Dendritic cell treated with granulocyte-macrophage colony-stimulating factor and Interleukin-4, amounts not matched to agents 40 ng/mL and 50 ng/mL, for 4 days (primary cell): ENCODE data around the gene DDOST.
A peak's percentile ranks its signal among the peaks of the same experiment; 100 is the strongest.

ENCODE experiments used
- H3K27ac Mint-ChIP-seq: one replicate; pipeline ENCODE4 v1.8.0; 2022; ENCODE audit warnings: mild to moderate bottlenecking, mixed read lengths
- H3K27me3 Mint-ChIP-seq: one replicate; pipeline ENCODE4 v1.8.0; 2022; ENCODE audit warnings: mild to moderate bottlenecking, mixed read lengths
- H3K36me3 Mint-ChIP-seq: one replicate; pipeline ENCODE4 v1.8.0; 2022; ENCODE audit warnings: low read depth, mixed read lengths
- H3K4me1 Mint-ChIP-seq: one replicate; pipeline ENCODE4 v1.8.0; 2022; ENCODE audit warnings: low read depth, mixed read lengths
- H3K4me3 Mint-ChIP-seq: one replicate; pipeline ENCODE4 v1.8.0; 2022; ENCODE audit warnings: mild to moderate bottlenecking, moderate library complexity, mixed read lengths
- H3K9me3 Mint-ChIP-seq: one replicate; pipeline ENCODE4 v1.8.0; 2022; ENCODE audit warnings: mixed read lengths
- intact Hi-C: fragments of 100-400 bp; cut with micrococcal nuclease; formaldehyde crosslinking; loops from one replicate; pipeline ENCODE4 v1.15.0; 2022

DDOST gene

DNA sequence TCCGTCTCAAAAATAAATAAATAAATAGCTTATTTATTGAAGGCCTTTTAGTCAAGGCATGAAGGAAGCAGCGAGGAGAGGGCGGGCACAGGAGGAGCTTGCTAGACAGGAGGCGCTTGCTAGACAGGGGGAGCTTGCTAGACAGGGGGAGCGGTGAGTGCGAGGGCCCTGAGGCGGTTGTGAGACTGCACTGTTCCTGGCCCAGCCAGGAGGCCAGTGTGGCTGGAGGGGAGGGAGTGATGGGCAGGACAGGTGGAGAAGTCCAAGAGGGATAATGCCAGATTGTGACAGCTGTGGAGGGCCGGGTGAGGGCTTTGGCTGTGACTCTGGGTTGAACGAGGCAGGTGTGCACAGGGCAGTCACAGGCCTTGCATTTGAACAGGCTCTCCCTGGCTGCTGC, 38.4 kb upstream of the DDOST start:
- H3K27ac Mint-ChIP-seq: no peak overlapping the region
- no peak overlapping the region for H3K4me3 Mint-ChIP-seq
- H3K27me3 Mint-ChIP-seq: peaks cover 9% of the 10 kb centered on the region
- peaks cover 19% of the 10 kb centered on the region for H3K4me1 Mint-ChIP-seq
- intact Hi-C loops: loop anchor here (10.0 kb wide), 1 partner anchor 495 kb away; no protein-coding TSS in a partner anchor
- H3K9me3 Mint-ChIP-seq: no peaks in the 10 kb centered on the region
- no peaks in the 10 kb centered on the region for H3K36me3 Mint-ChIP-seq

DNA sequence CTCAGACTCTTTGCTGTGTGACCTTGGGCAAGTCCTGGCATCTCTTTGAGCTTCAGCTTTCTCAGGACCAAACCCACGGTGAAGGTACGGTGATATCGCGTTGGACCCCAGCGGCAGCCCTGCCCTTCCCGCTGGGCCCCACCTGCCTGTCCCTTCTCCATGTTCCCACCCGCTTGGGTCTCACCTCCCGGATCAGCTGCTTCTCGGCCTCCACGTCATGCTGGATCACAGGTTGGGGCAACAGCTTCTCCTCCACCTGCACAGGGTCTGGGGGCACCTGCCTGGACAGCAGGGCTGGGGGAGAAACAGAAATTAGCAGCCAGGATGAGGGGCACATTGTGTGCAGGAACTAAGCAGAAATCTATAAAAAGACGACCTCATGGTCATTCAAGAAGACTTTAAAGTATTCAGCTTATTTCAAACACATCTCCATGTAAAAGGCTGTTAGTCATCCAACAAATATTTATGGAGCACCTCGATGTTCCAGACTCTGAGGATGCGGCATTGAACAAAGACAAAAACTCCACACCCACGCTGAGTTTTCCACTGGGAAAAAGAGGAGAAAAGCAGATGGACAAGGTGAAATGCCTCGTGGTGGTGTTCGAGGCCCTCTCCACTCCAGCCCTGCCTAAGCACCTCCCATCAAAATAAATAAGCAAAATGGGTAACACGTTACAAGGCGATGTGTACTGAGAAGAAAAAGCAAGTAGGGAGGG, 37.2 kb upstream of the DDOST start:
- Mint-ChIP-seq H3K27me3 (peaks cover 9% of the 10 kb centered on the region), H3K4me1 (peaks cover 19% of the 10 kb centered on the region), H3K36me3 (no peaks in the 10 kb centered on the region), H3K27ac (no peak overlapping the region), H3K4me3 (no peak overlapping the region), H3K9me3 (no peaks in the 10 kb centered on the region)
- intact Hi-C loops: loop anchor here (10.0 kb wide), 1 partner anchor 496 kb away; no protein-coding TSS in a partner anchor

DNA sequence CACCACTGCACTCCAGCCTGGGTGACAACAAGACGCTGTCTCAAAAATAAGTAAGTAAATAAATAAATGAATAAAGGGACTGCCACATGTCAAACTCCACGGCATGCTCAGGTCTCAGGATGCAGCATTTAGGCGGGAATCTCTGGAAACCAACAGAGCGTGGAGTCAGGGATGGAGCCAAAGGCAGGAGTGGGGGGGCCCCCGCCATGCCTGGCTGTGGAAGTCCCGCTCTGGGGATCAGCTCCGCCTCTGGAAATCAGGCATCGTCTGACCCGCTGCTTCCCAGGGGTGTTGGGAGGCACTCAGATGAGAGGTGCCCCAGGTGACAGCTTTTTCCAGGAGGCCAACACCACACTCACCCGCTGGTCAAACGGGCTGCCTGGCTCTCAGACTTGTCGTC, 36.4 kb upstream of the DDOST start:
- peaks cover 7% of the 10 kb centered on the region for H3K27me3 Mint-ChIP-seq
- H3K27ac Mint-ChIP-seq: no peak overlapping the region
- intact Hi-C loops: loop anchor here (2.0 to 10.0 kb wide), 2 partner anchors 35 to 497 kb away; partner anchors contain the start of gene SH2D5
- no peaks in the 10 kb centered on the region for H3K9me3 Mint-ChIP-seq
- no peaks in the 10 kb centered on the region for H3K36me3 Mint-ChIP-seq
- no peak overlapping the region for H3K4me3 Mint-ChIP-seq
- peaks cover 19% of the 10 kb centered on the region for H3K4me1 Mint-ChIP-seq

DNA sequence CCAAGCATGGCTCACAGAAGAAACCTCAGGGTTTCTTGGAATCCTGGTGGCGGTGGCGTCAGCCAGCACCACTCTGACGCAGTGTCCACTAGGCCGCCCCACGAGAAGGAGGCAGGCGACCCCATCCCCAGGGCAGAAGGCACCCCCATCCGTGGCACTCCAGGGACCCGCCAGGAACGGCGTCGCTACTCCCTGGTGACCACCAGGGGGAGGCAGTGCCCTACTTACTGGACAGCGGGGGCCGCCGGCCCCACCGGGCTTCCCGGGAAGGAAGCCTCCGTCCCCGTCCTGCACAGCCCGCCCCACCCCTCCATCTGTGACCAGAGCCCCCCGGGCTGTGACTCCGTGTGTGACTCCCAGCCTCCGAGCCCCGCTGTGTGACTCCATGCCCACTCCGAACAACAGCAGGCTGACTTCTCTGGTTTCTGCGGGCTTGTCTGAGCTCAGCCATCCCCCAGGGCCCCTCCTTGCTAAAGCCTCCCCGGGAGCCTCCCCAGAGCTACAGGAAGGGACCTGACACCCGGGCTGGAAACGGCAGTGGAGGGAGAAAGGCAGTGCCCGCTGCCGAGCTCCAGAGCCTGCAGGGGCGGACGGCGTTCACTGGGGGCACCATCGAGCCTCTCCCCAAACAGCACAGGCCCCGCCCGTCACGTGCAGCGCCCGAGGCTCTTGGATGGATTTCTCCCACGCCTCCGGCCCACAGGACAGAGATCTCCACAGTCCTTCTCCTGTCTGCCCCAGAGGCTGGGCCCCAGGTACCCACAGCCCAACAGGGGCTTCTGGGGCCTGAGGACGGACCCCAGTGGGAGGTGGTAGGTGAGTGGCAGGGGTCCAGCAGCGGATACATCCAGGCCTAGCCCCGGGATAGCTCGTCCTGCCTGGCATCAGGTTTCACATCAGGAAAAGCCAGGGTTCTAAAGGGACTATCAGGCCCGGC, 35.5 kb upstream of the DDOST start:
- H3K9me3 Mint-ChIP-seq: no peaks in the 10 kb centered on the region
- H3K27me3 Mint-ChIP-seq: peaks cover 7% of the 10 kb centered on the region
- H3K4me1 Mint-ChIP-seq: peaks cover 26% of the 10 kb centered on the region
- H3K27ac Mint-ChIP-seq: peak overlapping the region; percentile 87
- H3K36me3 Mint-ChIP-seq: no peaks in the 10 kb centered on the region
- H3K4me3 Mint-ChIP-seq: peak overlapping the region; percentile 82
- intact Hi-C loops: loop anchor here (2.0 to 10.0 kb wide), 2 partner anchors 36 to 498 kb away; partner anchors contain the start of gene SH2D5

DNA sequence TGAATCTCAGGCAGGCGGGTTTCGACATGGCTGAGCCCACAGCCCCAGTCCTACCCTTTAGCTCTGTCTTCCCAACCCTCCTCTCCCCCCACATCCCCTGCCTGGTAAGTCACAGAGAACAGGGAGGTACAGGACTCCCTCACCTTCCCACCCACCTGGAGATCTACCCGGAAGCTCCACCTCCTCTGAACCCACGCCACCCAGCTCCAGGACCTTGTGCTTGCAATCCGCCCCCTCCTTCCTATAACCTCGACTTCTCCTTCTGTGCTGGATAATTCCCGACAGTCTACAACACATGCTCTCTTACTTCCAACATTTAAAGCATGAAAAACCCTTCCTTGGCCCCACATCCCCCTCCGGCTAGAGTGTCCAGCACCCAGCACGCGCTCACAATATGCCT, 34.3 kb upstream of the DDOST start:
- H3K4me1 Mint-ChIP-seq: peaks cover 26% of the 10 kb centered on the region
- no peaks in the 10 kb centered on the region for H3K9me3 Mint-ChIP-seq
- no peaks in the 10 kb centered on the region for H3K36me3 Mint-ChIP-seq
- H3K27me3 Mint-ChIP-seq: peaks cover 7% of the 10 kb centered on the region
- intact Hi-C loops: loop anchor here (10.0 kb wide), 1 partner anchor 499 kb away; no protein-coding TSS in a partner anchor
- H3K27ac Mint-ChIP-seq: no peak overlapping the region
- H3K4me3 Mint-ChIP-seq: no peak overlapping the region

DNA sequence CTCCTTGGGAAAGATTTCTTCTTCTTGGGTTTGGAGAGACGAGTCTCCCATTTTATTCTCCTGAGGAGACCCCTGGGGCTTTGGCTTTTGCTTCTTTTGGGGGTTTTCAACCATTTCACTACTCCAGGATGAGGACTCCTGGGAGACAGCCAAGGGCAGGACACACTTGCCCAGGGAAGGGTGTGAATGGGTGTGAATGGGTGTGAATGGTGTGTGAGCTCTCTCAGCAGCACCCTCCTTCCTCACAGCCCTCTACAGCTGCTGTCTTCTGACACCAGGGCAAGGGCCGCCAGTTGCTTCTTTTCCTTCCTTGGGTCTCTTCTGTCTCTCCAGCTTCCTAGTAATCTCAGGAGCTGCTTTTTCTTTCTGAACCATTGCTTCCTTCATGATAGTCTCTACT, 32.5 kb upstream of the DDOST start:
- intact Hi-C loops: loop anchor here (10.0 kb wide), 1 partner anchor 501 kb away; no protein-coding TSS in a partner anchor
- peaks cover 7% of the 10 kb centered on the region for H3K27me3 Mint-ChIP-seq
- H3K4me3 Mint-ChIP-seq: no peak overlapping the region
- peaks cover 26% of the 10 kb centered on the region for H3K4me1 Mint-ChIP-seq
- no peak overlapping the region for H3K27ac Mint-ChIP-seq
- H3K36me3 Mint-ChIP-seq: no peaks in the 10 kb centered on the region
- H3K9me3 Mint-ChIP-seq: no peaks in the 10 kb centered on the region

DNA sequence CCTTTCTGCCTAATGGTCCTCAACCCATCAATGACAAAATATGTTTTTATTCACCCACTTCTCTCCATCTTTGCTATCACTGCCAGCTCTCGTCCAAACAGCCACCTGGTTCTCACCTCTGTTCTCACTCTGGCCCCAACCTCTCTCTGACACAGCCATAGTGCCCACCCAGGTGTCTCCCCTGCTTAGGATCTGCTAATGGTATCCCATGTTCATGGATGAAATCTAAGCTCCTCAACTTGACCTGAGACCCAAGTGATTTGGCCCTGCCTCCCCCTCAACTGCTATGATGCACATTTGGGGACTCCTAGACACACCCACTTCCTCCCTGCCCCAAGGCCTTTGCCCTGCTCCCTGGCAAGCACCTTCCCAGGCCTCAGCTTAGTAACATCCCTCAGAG, 30.7 kb upstream of the DDOST start:
- no peak overlapping the region for H3K27ac Mint-ChIP-seq
- H3K27me3 Mint-ChIP-seq: peaks cover 4% of the 10 kb centered on the region
- no peak overlapping the region for H3K4me3 Mint-ChIP-seq
- intact Hi-C loops: loop anchor here (10.0 kb wide), 1 partner anchor 503 kb away; no protein-coding TSS in a partner anchor
- peaks cover 26% of the 10 kb centered on the region for H3K4me1 Mint-ChIP-seq
- H3K36me3 Mint-ChIP-seq: no peaks in the 10 kb centered on the region
- H3K9me3 Mint-ChIP-seq: no peaks in the 10 kb centered on the region

DNA sequence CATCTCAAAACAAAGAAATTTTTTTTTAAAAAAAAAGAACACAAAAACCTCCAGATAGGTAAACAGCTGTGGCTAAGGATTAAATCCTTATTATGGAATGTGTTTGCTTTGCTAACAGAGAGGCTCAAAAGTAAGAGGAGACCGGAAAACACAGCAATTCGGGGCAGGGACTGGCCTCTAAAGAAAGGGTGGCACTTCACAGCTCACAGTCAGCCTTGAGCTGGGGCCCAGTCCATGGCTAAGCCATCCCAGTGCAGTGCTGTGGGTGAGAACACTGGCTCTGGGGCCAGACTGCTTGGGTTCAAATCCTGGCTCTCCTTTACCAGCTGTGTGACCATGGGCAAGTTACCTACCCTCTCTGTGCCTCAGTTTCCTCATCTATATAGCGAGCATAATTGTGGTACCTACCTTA, 28.5 kb upstream of the DDOST start:
- Mint-ChIP-seq H3K4me1 (peaks cover 31% of the 10 kb centered on the region), H3K27ac (no peak overlapping the region), H3K27me3 (no peaks in the 10 kb centered on the region), H3K4me3 (no peak overlapping the region), H3K36me3 (no peaks in the 10 kb centered on the region), H3K9me3 (no peaks in the 10 kb centered on the region)
- intact Hi-C loops: loop anchor here (10.0 kb wide), 1 partner anchor 505 kb away; no protein-coding TSS in a partner anchor

DNA sequence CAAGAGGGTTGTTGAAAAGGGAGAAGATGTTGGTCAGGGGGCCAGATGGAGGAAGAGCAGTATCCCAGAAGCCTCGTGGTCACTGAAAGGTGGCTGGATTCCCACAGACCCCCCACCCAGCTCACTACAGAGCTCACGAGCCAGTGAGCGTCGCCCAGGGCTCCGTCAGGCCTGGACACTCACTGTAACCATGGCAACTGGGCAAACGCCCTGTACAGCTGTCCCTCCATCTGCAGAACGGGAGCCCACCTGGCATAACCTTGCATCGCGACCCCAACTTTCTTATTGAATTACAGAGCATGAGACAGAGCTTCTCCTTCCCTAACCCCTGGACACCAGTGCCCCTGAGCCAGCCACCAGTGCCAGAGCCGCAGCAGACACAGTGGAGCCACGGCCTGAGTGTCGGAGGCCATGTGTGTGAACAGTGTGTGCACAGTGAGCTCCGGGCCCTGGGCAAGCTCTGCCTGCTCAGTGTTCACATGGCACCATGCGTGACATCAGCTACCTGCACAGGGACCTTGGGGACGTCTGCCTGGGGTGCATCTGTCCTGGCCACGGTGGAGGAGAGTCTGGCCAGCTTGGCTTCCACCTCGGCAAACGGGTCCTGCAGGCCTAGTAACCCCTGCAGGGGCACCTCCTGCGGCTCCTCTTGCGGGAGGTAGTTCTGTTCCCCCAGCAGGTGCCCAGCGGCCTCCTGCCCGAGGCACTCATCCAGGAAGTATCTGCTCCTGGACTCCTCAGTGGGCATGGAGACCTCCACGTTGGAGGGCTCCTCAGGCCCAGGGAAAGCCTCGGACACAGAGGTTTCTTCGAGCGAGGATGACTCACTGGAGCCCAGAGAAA, 25.9 kb upstream of the DDOST start:
- no peaks in the 10 kb centered on the region for H3K9me3 Mint-ChIP-seq
- no peak overlapping the region for H3K27ac Mint-ChIP-seq
- H3K27me3 Mint-ChIP-seq: no peaks in the 10 kb centered on the region
- H3K4me1 Mint-ChIP-seq: peaks cover 48% of the 10 kb centered on the region
- H3K4me3 Mint-ChIP-seq: no peak overlapping the region
- intact Hi-C loops: no loop called here
- H3K36me3 Mint-ChIP-seq: no peaks in the 10 kb centered on the region

DNA sequence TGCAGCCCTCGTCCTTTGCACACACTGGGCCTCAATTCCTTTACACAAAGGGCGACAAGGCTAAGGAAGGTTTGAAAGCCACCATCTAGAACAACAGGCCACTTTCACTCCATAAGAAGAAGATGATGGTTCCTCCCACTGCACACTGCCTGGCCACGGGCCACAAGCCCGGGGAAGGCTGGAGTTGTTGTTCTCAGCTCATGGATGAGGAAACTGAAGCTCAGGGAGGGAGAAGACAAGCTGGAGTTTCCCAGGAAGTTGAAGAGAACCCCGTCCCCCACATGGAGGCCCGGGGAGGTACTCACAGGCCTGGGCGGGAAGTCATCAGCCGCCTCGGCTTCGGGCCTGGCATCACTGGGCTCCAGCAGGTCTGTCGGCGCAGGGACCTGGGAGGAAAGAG, 24.6 kb upstream of the DDOST start:
- H3K4me1 Mint-ChIP-seq: peaks cover 53% of the 10 kb centered on the region
- peak overlapping the region; percentile 78 for H3K27ac Mint-ChIP-seq
- H3K27me3 Mint-ChIP-seq: no peaks in the 10 kb centered on the region
- intact Hi-C loops: no loop called here
- H3K9me3 Mint-ChIP-seq: no peaks in the 10 kb centered on the region
- H3K4me3 Mint-ChIP-seq: no peak overlapping the region
- H3K36me3 Mint-ChIP-seq: no peaks in the 10 kb centered on the region

DNA sequence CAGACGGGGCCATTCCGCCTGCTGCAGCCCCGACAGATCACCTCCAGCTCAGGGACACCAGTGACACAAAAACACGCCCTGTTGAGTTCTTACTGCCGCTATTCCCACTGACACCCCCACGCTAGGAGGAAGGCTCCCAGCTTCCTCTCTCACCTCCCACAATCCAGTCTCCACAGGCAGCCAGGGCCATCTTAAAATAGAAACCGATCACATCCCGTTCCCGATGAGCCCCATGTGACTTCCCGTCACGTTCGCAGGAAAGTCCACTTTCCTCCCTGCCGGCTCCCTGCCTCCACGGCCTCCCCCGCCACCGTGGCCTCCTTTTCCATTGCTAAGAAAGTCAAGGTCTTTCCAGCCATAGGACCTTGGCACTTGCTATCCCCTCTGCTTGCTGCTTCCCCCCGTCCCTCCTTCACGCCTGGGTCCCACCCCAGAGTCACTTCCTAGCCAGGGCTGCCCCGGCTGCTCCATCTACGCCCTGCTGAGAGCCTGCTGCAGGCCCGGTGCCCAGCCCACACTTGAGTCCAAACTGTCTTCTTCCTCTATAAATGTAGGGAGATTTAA, 24.0 kb upstream of the DDOST start:
- peak overlapping the region; percentile 18 for H3K4me3 Mint-ChIP-seq
- intact Hi-C loops: no loop called here
- no peaks in the 10 kb centered on the region for H3K36me3 Mint-ChIP-seq
- H3K27me3 Mint-ChIP-seq: no peaks in the 10 kb centered on the region
- H3K9me3 Mint-ChIP-seq: no peaks in the 10 kb centered on the region
- peaks cover 53% of the 10 kb centered on the region for H3K4me1 Mint-ChIP-seq
- peak overlapping the region; percentile 78 for H3K27ac Mint-ChIP-seq

DNA sequence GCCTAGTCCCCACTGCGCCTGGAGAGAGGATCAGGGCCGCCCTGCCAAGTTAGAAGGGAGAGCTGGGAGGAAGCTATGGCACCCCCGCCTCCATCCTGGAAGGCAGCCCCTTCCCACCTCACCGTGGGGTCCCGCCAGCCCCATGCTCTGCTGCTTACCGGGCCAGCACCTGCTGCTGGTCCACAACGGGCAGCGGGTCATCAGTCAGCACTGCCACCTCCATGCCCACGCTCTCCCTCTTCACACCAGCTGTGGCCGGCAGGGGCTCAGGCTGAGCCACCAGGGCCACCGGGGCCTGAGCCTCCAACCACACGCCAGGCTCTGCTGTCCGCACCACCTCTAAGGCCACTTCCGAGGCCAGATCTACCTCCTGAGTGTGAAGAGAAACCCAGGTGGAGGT, 23.5 kb upstream of the DDOST start:
- intact Hi-C loops: no loop called here

DNA sequence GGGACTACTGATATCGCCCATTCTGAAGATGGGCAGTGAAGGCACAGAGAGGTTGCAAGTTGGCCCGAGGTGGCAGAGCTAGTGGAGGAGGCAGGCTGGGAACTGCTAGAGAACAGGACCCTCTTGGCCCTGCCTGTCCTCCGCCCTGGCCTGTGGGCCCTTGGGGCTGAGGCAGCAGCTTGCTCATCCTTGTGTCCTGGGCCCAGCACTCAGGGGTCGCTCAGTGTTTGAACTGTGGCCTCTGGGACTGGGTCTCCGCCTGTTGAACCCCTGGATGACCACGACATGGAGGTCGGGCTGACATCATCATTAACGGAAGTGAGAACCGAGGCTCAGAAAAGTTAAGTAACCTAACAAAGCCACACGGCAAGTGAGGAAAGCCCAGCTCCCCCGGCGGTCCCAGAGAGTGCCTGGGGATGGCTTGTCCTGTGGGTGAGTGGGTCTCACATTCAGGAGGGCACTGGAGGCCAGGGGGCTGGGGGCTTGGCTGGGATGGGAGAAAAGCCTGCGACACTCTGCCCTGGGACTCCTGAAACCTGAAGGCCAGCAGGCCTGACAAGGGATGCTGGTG, 23.0 kb upstream of the DDOST start:
- no peak overlapping the region for H3K27ac Mint-ChIP-seq
- intact Hi-C loops: no loop called here
- H3K4me1 Mint-ChIP-seq: peaks cover 53% of the 10 kb centered on the region
- H3K4me3 Mint-ChIP-seq: no peak overlapping the region
- no peaks in the 10 kb centered on the region for H3K27me3 Mint-ChIP-seq
- H3K9me3 Mint-ChIP-seq: no peaks in the 10 kb centered on the region
- H3K36me3 Mint-ChIP-seq: no peaks in the 10 kb centered on the region

More for the DNA sequence above, 23.5 kb upstream of the DDOST start:
- Mint-ChIP-seq H3K36me3 (no peaks in the 10 kb centered on the region), H3K27ac (peak overlapping the region; percentile 78), H3K4me3 (peak overlapping the region; percentile 18), H3K27me3 (no peaks in the 10 kb centered on the region), H3K4me1 (peaks cover 53% of the 10 kb centered on the region), H3K9me3 (no peaks in the 10 kb centered on the region)
